ENCODE results near the gene CNOT6L. TPM values are rescaled to one million over a fixed set of nuclear protein-coding genes. Genes with fewer than 3 reads are reported as not detected.
A peak's percentile ranks its signal among the peaks of the same experiment; 100 is the strongest.

Gene CNOT6L
- total and polyA plus RNA-seq, 2 of the 13 experiments (the other 11 are each of a cell fraction or from before 2014, with no cell fraction given) = 7.9 to 13.5 TPM

GRCh38 chr4:77862478-77863216 is 43.5 kb upstream of the CNOT6L start, which contains the start of gene MRPL1 (continued):
- TF ChIP-seq RNF219 (CRISPR knock-in tag; IDR thresholded peaks at IDR 0.05) (peak; percentile 86), TP53 (CRISPR knock-in tag; conservative IDR thresholded peaks at IDR 0.05) (peak; percentile 30; the same call in 1 of the 2 replicates), TBX3 (IDR thresholded peaks at IDR 0.05; ENCODE audit: borderline replicate concordance) (no peak), MBNL3 (CRISPR knock-in tag; conservative IDR thresholded peaks at IDR 0.05) (no peak; the same call in 1 of the 2 replicates), NCOA5 (CRISPR knock-in tag; IDR thresholded peaks at IDR 0.05) (no peak), MED13 (CRISPR knock-in tag; IDR thresholded peaks at IDR 0.05) (peak; percentile 71; the same call in 1 of the 2 replicates), ZBTB46 (CRISPR knock-in tag; IDR thresholded peaks at IDR 0.05; ENCODE audit: borderline replicate concordance) (no peak), PRDM10 (CRISPR knock-in tag; IDR thresholded peaks at IDR 0.05; ENCODE audit: low read depth) (no peak), HNF1A (IDR thresholded peaks at IDR 0.05; ENCODE audit: low read depth) (peak; percentile 59; the same call in 1 of the 2 replicates), HNF1A (CRISPR knock-in tag; IDR thresholded peaks at IDR 0.05; ENCODE audit: borderline replicate concordance) (peak; percentile 63; the same call in 1 of the 2 replicates), MIER3 (CRISPR knock-in tag; IDR thresholded peaks at IDR 0.05; ENCODE audit: borderline replicate concordance) (peak; percentile 92; the same call in 1 of the 2 replicates), ZNF678 (CRISPR knock-in tag; IDR thresholded peaks at IDR 0.05) (no peak), SPEN (CRISPR knock-in tag; IDR thresholded peaks at IDR 0.05; ENCODE audit: low read depth) (peak; percentile 63; the same call in 1 of the 2 replicates), KDM5B (CRISPR knock-in tag; IDR thresholded peaks at IDR 0.05; ENCODE audit: borderline replicate concordance) (peak; percentile 57; the same call in 1 of the 2 replicates), ZBTB25 (CRISPR knock-in tag; IDR thresholded peaks at IDR 0.05) (peak; percentile 97)
